GM21576 (cell line): ENCODE data around the gene TRO.

Experiments
- ATAC-seq: cut with Tn5 transposase; IDR thresholded peaks from one replicate; pipeline ENCODE4 v1.9.1; 2021; ENCODE audit warnings: mild to moderate bottlenecking, moderate library complexity; ENCODE audit not compliant: unreplicated experiment

The TRO gene

GRCh38 chrX:54920610-54921426, at the start of gene TRO:
TSS of gene TRO (plus strand) at chrX:54920824. CDS start at chrX:54922247, 1,423 bp downstream.
- ATAC-seq = no peak

GRCh38 chrX:54885740-54886139, 34.9 kb upstream of the TRO start:
- no peak for ATAC-seq

- ATAC-seq = no peak
Measured at GRCh38 chrX:54891573-54891972, 29.1 kb upstream of the TRO start.

GRCh38 chrX:54894159-54894558, 26.5 kb upstream of the TRO start:
- ATAC-seq = no peak

GRCh38 chrX:54909941-54910340, 10.7 kb upstream of the TRO start:
- ATAC-seq = no peak

- ATAC-seq = no peak
Measured at GRCh38 chrX:54921427-54922021, 900 bp downstream of the TRO start.

- no peak for ATAC-seq
Measured at GRCh38 chrX:54922547-54922946, 1.9 kb downstream of the TRO start.

- no peak for ATAC-seq
Measured at GRCh38 chrX:54923376-54923775, 2.8 kb downstream of the TRO start.

- ATAC-seq = no peak
Measured at GRCh38 chrX:54926978-54927377, 6.4 kb downstream of the TRO start.

- ATAC-seq = no peak
Measured at GRCh38 chrX:54928876-54929275, 8.3 kb downstream of the TRO start.

GRCh38 chrX:54930291-54931049, 9.8 kb downstream of the TRO start:
- ATAC-seq = no peak

- no peak for ATAC-seq
Measured at GRCh38 chrX:54931107-54931506, 10.5 kb downstream of the TRO start.

GRCh38 chrX:54933150-54933826, 12.7 kb downstream of the TRO start:
- ATAC-seq = no peak

GRCh38 chrX:54934058-54934457, 13.4 kb downstream of the TRO start:
- no peak for ATAC-seq

GRCh38 chrX:54934890-54935289, 14.3 kb downstream of the TRO start:
- no peak for ATAC-seq

GRCh38 chrX:54935306-54935705, 14.7 kb downstream of the TRO start:
- no peak for ATAC-seq

GRCh38 chrX:54937416-54937815, 16.8 kb downstream of the TRO start:
- ATAC-seq = no peak

- ATAC-seq = no peak
Measured at GRCh38 chrX:54944816-54945215, 24.2 kb downstream of the TRO start.

- no peak for ATAC-seq
Measured at GRCh38 chrX:54945224-54945623, 24.6 kb downstream of the TRO start.

GRCh38 chrX:54950730-54951375, 30.2 kb downstream of the TRO start:
- ATAC-seq = no peak

GRCh38 chrX:54961750-54962149, 41.1 kb downstream of the TRO start:
- no peak for ATAC-seq
